Mucosa of stomach (tissue), 1 donor: ENCODE data around the gene MLLT3.

ENCODE experiments used
- H3K27me3 ChIP-seq: one replicate; pipeline ENCODE4 v1.7.0; 2013; ENCODE audit warnings: mild to moderate bottlenecking, low read length; ENCODE audit not compliant: control insufficient read depth, insufficient read depth
- H3K36me3 ChIP-seq: one replicate; pipeline ENCODE4 v1.7.0; 2013; ENCODE audit warnings: low read length; ENCODE audit not compliant: control insufficient read depth, insufficient read depth
- H3K4me1 ChIP-seq: one replicate; pipeline ENCODE4 v1.7.0; 2013; ENCODE audit warnings: mild to moderate bottlenecking, low read length; ENCODE audit not compliant: control insufficient read depth, insufficient read depth
- H3K4me3 ChIP-seq: one replicate; pipeline ENCODE4 v1.7.0; 2013; ENCODE audit warnings: low read length
- H3K9ac ChIP-seq: one replicate; pipeline ENCODE4 v1.7.0; 2013; ENCODE audit warnings: mild to moderate bottlenecking, low read length, moderate library complexity
- H3K9me3 ChIP-seq: one replicate; pipeline ENCODE4 v1.7.0; 2013; ENCODE audit warnings: mild to moderate bottlenecking, low read length, moderate library complexity; ENCODE audit not compliant: control insufficient read depth
- donor health status: Pancreatic carcinoma.

MLLT3 gene

GRCh38 chr9:20303996-20304395 lies 318.3 kb downstream of the MLLT3 start:
- Histone ChIP-seq H3K27me3 (peaks cover 2% of the 10 kb centered on the region), H3K9me3 (no peaks in the 10 kb centered on the region), H3K9ac (no peak overlapping the region), H3K4me1 (no peaks in the 10 kb centered on the region), H3K4me3 (no peak overlapping the region), H3K36me3 (no peaks in the 10 kb centered on the region)

- H3K36me3 ChIP-seq = no peaks in the 10 kb centered on the region
- H3K4me3 ChIP-seq = no peak overlapping the region
Measured at GRCh38 chr9:20303066-20303465, 319.2 kb downstream of the MLLT3 start.

GRCh38 chr9:20302197-20302596 lies 320.1 kb downstream of the MLLT3 start:
- H3K36me3 ChIP-seq = no peaks in the 10 kb centered on the region
- H3K9ac ChIP-seq = no peak overlapping the region
- peaks cover 2% of the 10 kb centered on the region for H3K27me3 ChIP-seq
- H3K9me3 ChIP-seq = no peaks in the 10 kb centered on the region
- H3K4me3 ChIP-seq = no peak overlapping the region
- no peaks in the 10 kb centered on the region for H3K4me1 ChIP-seq

More at GRCh38 chr9:20303066-20303465, 319.2 kb downstream of the MLLT3 start:
- H3K4me1 ChIP-seq = no peaks in the 10 kb centered on the region
- H3K27me3 ChIP-seq = peaks cover 2% of the 10 kb centered on the region
- no peak overlapping the region for H3K9ac ChIP-seq
- H3K9me3 ChIP-seq = no peaks in the 10 kb centered on the region

GRCh38 chr9:20300430-20301115 lies 321.7 kb downstream of the MLLT3 start:
- Histone ChIP-seq H3K4me3 (no peak overlapping the region), H3K36me3 (no peaks in the 10 kb centered on the region), H3K4me1 (no peaks in the 10 kb centered on the region), H3K9me3 (no peaks in the 10 kb centered on the region), H3K9ac (no peak overlapping the region), H3K27me3 (peaks cover 2% of the 10 kb centered on the region)

GRCh38 chr9:20297646-20298084 lies 324.6 kb downstream of the MLLT3 start:
- Histone ChIP-seq H3K4me3 (no peak overlapping the region), H3K9me3 (no peaks in the 10 kb centered on the region), H3K4me1 (no peaks in the 10 kb centered on the region), H3K27me3 (no peaks in the 10 kb centered on the region), H3K9ac (no peak overlapping the region), H3K36me3 (no peaks in the 10 kb centered on the region)

- H3K4me3 ChIP-seq = no peak overlapping the region
- no peaks in the 10 kb centered on the region for H3K4me1 ChIP-seq
- H3K9me3 ChIP-seq = no peaks in the 10 kb centered on the region
- H3K36me3 ChIP-seq = no peaks in the 10 kb centered on the region
- no peaks in the 10 kb centered on the region for H3K27me3 ChIP-seq
- no peak overlapping the region for H3K9ac ChIP-seq
Measured at GRCh38 chr9:20295555-20295954, 326.7 kb downstream of the MLLT3 start.

- H3K36me3 ChIP-seq = no peaks in the 10 kb centered on the region
- no peak overlapping the region for H3K4me3 ChIP-seq
- H3K27me3 ChIP-seq = no peaks in the 10 kb centered on the region
Measured at GRCh38 chr9:20294046-20294750, 328.1 kb downstream of the MLLT3 start.

GRCh38 chr9:20292002-20292401 lies 330.3 kb downstream of the MLLT3 start:
- Histone ChIP-seq H3K4me3 (no peak overlapping the region), H3K36me3 (no peaks in the 10 kb centered on the region), H3K9ac (no peak overlapping the region), H3K9me3 (no peaks in the 10 kb centered on the region), H3K27me3 (no peaks in the 10 kb centered on the region), H3K4me1 (no peaks in the 10 kb centered on the region)

More at GRCh38 chr9:20294046-20294750, 328.1 kb downstream of the MLLT3 start:
- no peak overlapping the region for H3K9ac ChIP-seq
- no peaks in the 10 kb centered on the region for H3K4me1 ChIP-seq
- H3K9me3 ChIP-seq = no peaks in the 10 kb centered on the region
